Body of pancreas (tissue), 4 donors: Measurements from ENCODE around the gene ULBP3.

Experiments used
- POLR2A ChIP-seq, 3 donors: fragments of 450-650 bp; IDR thresholded peaks; one replicate each; pipeline ENCODE4 v1.6.1; 2016; ENCODE audit warnings: antibody characterized with exemption in 3 of 3, mild to moderate bottlenecking in 2 of 3
- TF ChIP-seq, protein P1 (sequence below), 7 experiments: fragments of 450-650 bp in 4 of 7; fragments of 200-600 bp in 3 of 7; sonication (generic) in 3 of 7; IDR thresholded peaks; one replicate each; pipeline ENCODE4 v1.5.1; 2016 to 2019; ENCODE audit warnings: antibody characterized with exemption in 7 of 7

GRCh38 chr6:150065083-150065482, 3.8 kb downstream of the ULBP3 start:
- TF ChIP-seq, protein P1, sequence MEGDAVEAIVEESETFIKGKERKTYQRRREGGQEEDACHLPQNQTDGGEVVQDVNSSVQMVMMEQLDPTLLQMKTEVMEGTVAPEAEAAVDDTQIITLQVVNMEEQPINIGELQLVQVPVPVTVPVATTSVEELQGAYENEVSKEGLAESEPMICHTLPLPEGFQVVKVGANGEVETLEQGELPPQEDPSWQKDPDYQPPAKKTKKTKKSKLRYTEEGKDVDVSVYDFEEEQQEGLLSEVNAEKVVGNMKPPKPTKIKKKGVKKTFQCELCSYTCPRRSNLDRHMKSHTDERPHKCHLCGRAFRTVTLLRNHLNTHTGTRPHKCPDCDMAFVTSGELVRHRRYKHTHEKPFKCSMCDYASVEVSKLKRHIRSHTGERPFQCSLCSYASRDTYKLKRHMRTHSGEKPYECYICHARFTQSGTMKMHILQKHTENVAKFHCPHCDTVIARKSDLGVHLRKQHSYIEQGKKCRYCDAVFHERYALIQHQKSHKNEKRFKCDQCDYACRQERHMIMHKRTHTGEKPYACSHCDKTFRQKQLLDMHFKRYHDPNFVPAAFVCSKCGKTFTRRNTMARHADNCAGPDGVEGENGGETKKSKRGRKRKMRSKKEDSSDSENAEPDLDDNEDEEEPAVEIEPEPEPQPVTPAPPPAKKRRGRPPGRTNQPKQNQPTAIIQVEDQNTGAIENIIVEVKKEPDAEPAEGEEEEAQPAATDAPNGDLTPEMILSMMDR (IDR thresholded peaks at IDR 0.05): no peak
- no peak for TF ChIP-seq POLR2A (IDR thresholded peaks at IDR 0.05)
